Measurements from ENCODE around the gene SETBP1.
A peak's percentile ranks its signal among the peaks of the same experiment; 100 is the strongest.

Gene SETBP1

GRCh38 chr18:44680273-44681075, at the start of gene SETBP1:
Gene SETBP1, plus strand, starts transcription at chr18:44680888. Its CDS starts 20,459 bp downstream, at chr18:44701347.
- DNase-seq (ENCODE audit: low read depth, low spot score): peak; percentile 58

GRCh38 chr18:44632469-44633145, 48.1 kb upstream of the SETBP1 start:
- DNase-seq (ENCODE audit: low read depth, low spot score): no peak

GRCh38 chr18:44635546-44635945, 45.1 kb upstream of the SETBP1 start:
- no peak for DNase-seq (ENCODE audit: low read depth, low spot score)

- DNase-seq (ENCODE audit: low read depth, low spot score): no peak
Measured at GRCh38 chr18:44636241-44636640, 44.4 kb upstream of the SETBP1 start.

GRCh38 chr18:44637210-44638033, 43.3 kb upstream of the SETBP1 start:
- no peak for DNase-seq (ENCODE audit: low read depth, low spot score)

GRCh38 chr18:44638034-44638540, 42.6 kb upstream of the SETBP1 start:
- no peak for DNase-seq (ENCODE audit: low read depth, low spot score)

- no peak for DNase-seq (ENCODE audit: low read depth, low spot score)
Measured at GRCh38 chr18:44638811-44639210, 41.9 kb upstream of the SETBP1 start.

- DNase-seq (ENCODE audit: low read depth, low spot score): no peak
Measured at GRCh38 chr18:44643004-44643403, 37.7 kb upstream of the SETBP1 start.

GRCh38 chr18:44651478-44651877, 29.2 kb upstream of the SETBP1 start:
- DNase-seq (ENCODE audit: low read depth, low spot score): peak; percentile 65

GRCh38 chr18:44651918-44652572, 28.6 kb upstream of the SETBP1 start:
- DNase-seq (ENCODE audit: low read depth, low spot score): peak; percentile 37

- DNase-seq (ENCODE audit: low read depth, low spot score): no peak
Measured at GRCh38 chr18:44652722-44653121, 28.0 kb upstream of the SETBP1 start.

GRCh38 chr18:44654573-44654972, 26.1 kb upstream of the SETBP1 start:
- no peak for DNase-seq (ENCODE audit: low read depth, low spot score)

GRCh38 chr18:44655435-44655834, 25.3 kb upstream of the SETBP1 start:
- no peak for DNase-seq (ENCODE audit: low read depth, low spot score)

- no peak for DNase-seq (ENCODE audit: low read depth, low spot score)
Measured at GRCh38 chr18:44659771-44660170, 20.9 kb upstream of the SETBP1 start.

- no peak for DNase-seq (ENCODE audit: low read depth, low spot score)
Measured at GRCh38 chr18:44668270-44668975, 12.3 kb upstream of the SETBP1 start.

- DNase-seq (ENCODE audit: low read depth, low spot score): no peak
Measured at GRCh38 chr18:44671914-44672313, 8.8 kb upstream of the SETBP1 start.

- no peak for DNase-seq (ENCODE audit: low read depth, low spot score)
Measured at GRCh38 chr18:44672506-44672905, 8.2 kb upstream of the SETBP1 start.

GRCh38 chr18:44673256-44673880, 7.3 kb upstream of the SETBP1 start:
- DNase-seq (ENCODE audit: low read depth, low spot score): no peak

- no peak for DNase-seq (ENCODE audit: low read depth, low spot score)
Measured at GRCh38 chr18:44677933-44678332, 2.8 kb upstream of the SETBP1 start.

- DNase-seq (ENCODE audit: low read depth, low spot score): no peak
Measured at GRCh38 chr18:44678725-44679055, 2.0 kb upstream of the SETBP1 start.

Measured in ELF-1 (cell line).